ENCODE data around the gene EHBP1L1.

Gene EHBP1L1

GRCh38 chr11:65546217-65546958 is 29.5 kb upstream of the EHBP1L1 start:
- DNase-seq, result peak; percentile 98 to 99

- DNase-seq, result no peak
Observed at GRCh38 chr11:65547446-65548125, 28.3 kb upstream of the EHBP1L1 start.

- DNase-seq, result no peak
Observed at GRCh38 chr11:65548395-65548794, 27.5 kb upstream of the EHBP1L1 start.

- DNase-seq, result no peak
Observed at GRCh38 chr11:65549096-65549495, 26.8 kb upstream of the EHBP1L1 start.

- DNase-seq, result peak; percentile 55 to 58
Observed at GRCh38 chr11:65551572-65552387, 24.1 kb upstream of the EHBP1L1 start.

GRCh38 chr11:65552388-65552951 is 23.4 kb upstream of the EHBP1L1 start:
- DNase-seq, result no peak

GRCh38 chr11:65553301-65554001 is 22.4 kb upstream of the EHBP1L1 start:
- DNase-seq, result peak; percentile 54 to 59

- DNase-seq, result no peak
Observed at GRCh38 chr11:65554057-65554818, 21.6 kb upstream of the EHBP1L1 start.

- DNase-seq, result no peak
Observed at GRCh38 chr11:65554842-65555430, 20.9 kb upstream of the EHBP1L1 start.

- DNase-seq, result no peak
Observed at GRCh38 chr11:65555693-65556231, 20.1 kb upstream of the EHBP1L1 start.

- no peak for DNase-seq
Observed at GRCh38 chr11:65556470-65557279, 19.2 kb upstream of the EHBP1L1 start.

- no peak for DNase-seq
Observed at GRCh38 chr11:65557280-65558001, 18.4 kb upstream of the EHBP1L1 start.

GRCh38 chr11:65558002-65558929 is 17.6 kb upstream of the EHBP1L1 start, which contains the start of gene LTBP3:
Gene LTBP3 (minus strand): TSS chr11:65558359. CDS start chr11:65557959, 400 bp downstream.
- DNase-seq, result peak in 1 of 2 experiments; percentile 25

GRCh38 chr11:65558930-65559509 is 16.8 kb upstream of the EHBP1L1 start:
- no peak for DNase-seq

- no peak for DNase-seq
Observed at GRCh38 chr11:65559535-65559934, 16.3 kb upstream of the EHBP1L1 start.

- no peak for DNase-seq
Observed at GRCh38 chr11:65559951-65560537, 15.8 kb upstream of the EHBP1L1 start.
